Erythroblast (primary cell): ENCODE results near the gene LSM14B.

Source experiments
- GATA1 ChIP-seq: IDR thresholded peaks from 2 replicates; pipeline ENCODE4 v1.6.1; 2011; ENCODE audit warnings: low read depth, mild to moderate bottlenecking, control low read depth, low read length, moderate library complexity
- POLR2A ChIP-seq: IDR thresholded peaks from 2 replicates; pipeline ENCODE4 v1.6.1; 2011; ENCODE audit warnings: mild to moderate bottlenecking, low read length

DNA sequence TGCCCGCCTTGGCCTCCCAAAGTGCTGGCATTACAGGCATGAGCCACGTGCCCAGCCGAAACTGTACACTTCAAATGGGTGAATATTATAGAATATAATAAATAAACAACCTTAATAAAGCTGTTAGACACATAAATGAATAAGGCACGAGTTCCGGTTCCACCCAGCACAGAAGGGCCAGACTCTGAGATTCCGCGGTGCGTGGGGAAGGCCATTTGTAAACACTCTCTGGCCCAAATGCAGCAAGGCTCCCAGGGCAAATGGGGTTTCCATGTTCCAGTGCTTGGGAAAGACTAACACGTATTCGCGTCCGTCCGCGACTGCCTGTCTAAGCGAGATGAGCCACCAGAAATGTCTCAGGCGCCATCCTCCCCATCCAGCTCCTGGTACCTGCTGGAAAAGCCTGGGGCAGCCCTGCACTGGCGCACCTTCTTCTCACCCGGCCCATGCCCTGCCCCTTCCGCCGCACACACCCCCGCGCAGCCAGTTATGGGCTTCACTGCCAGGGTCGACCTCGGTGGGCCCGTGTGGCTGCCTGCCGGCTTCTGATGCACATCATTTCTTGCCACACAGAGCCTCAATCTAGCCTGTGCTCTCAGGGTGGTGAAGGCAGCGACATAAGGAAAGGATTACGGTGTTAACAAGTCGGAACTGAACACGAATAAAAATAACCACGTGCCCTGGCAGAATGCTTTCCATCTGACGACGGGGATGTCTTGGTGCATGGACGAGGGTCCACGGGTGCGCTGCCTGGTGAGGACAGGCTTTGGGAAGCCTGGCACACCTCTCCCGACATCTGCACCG, 5.5 kb upstream of the LSM14B start:
- TF ChIP-seq POLR2A (no peak), GATA1 (no peak)
